Ishikawa (cell line): ENCODE data around the gene ENPP1.

Experiments
- CEBPB ChIP-seq: IDR thresholded peaks from 2 replicates; pipeline ENCODE4 v1.6.1; 2012
- CREB1 ChIP-seq: IDR thresholded peaks from 2 replicates; pipeline ENCODE4 v1.6.1; 2012; ENCODE audit warnings: low read depth
- EGR1 ChIP-seq: IDR thresholded peaks from 2 replicates; pipeline ENCODE4 v1.6.1; 2012
- EP300 ChIP-seq: IDR thresholded peaks from 2 replicates; pipeline ENCODE4 v1.6.1; 2012; ENCODE audit warnings: borderline replicate concordance
- FOXM1 ChIP-seq: IDR thresholded peaks from 2 replicates; pipeline ENCODE4 v1.6.1; 2012; ENCODE audit warnings: low read depth, borderline replicate concordance
- NFIC ChIP-seq: IDR thresholded peaks from 2 replicates; pipeline ENCODE4 v1.6.1; 2012
- RAD21 ChIP-seq: IDR thresholded peaks from 2 replicates; pipeline ENCODE4 v1.6.1; 2012; ENCODE audit warnings: low read depth
- TAF1 ChIP-seq: IDR thresholded peaks from 2 replicates; pipeline ENCODE4 v1.6.1; 2012; ENCODE audit warnings: low read depth, mild to moderate bottlenecking
- TCF12 ChIP-seq: IDR thresholded peaks from 2 replicates; pipeline ENCODE4 v1.6.1; 2012; ENCODE audit warnings: low read depth
- TEAD4 ChIP-seq: IDR thresholded peaks from 2 replicates; pipeline ENCODE4 v1.6.1; 2012
- YY1 ChIP-seq: IDR thresholded peaks from 2 replicates; pipeline ENCODE4 v1.6.1; 2012; ENCODE audit warnings: low read depth
- ZBTB7A ChIP-seq: IDR thresholded peaks from 2 replicates; pipeline ENCODE4 v1.6.1; 2012; ENCODE audit warnings: low read depth
- TF ChIP-seq, protein P1 (sequence below): IDR thresholded peaks from 2 replicates; pipeline ENCODE4 v1.6.1; 2012
- TF ChIP-seq, protein P2 (sequence below): IDR thresholded peaks from 2 replicates; pipeline ENCODE4 v1.6.1; 2012; ENCODE audit warnings: low read depth, mild to moderate bottlenecking
- TF ChIP-seq, protein P3 (sequence below): IDR thresholded peaks from 2 replicates; pipeline ENCODE4 v1.6.1; 2012

The ENPP1 gene

DNA sequence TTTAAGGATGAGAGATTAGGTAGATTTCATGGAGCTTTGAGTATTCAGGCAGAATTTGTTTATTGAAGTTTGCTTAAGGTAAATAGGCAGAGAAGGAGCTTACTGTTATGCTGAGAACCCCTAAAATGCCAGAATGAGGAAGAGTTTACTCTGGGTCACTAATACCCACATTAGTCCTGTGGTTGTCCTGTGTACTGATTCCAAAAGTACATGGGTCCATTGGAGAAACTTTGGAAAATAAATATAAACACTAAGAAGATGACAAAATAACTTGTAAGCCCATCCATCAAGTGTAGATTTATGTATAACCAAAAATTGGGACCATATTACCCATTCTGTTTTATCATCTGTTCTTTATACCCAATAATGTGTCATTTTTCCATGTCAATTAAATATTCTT lies 31.6 kb downstream of the ENPP1 start:
- no peak for TF ChIP-seq ZBTB7A
- no peak for TF ChIP-seq TCF12
- TF ChIP-seq RAD21 = no peak
- no peak for TF ChIP-seq NFIC
- no peak for TF ChIP-seq TEAD4
- no peak for TF ChIP-seq FOXM1
- no peak for TF ChIP-seq YY1
- no peak for TF ChIP-seq EP300
- no peak for TF ChIP-seq TAF1
- TF ChIP-seq EGR1 = no peak
- no peak for TF ChIP-seq CEBPB
- TF ChIP-seq CREB1 = no peak
- TF ChIP-seq, protein P1, sequence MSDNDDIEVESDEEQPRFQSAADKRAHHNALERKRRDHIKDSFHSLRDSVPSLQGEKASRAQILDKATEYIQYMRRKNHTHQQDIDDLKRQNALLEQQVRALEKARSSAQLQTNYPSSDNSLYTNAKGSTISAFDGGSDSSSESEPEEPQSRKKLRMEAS = no peak
- TF ChIP-seq, protein P2, sequence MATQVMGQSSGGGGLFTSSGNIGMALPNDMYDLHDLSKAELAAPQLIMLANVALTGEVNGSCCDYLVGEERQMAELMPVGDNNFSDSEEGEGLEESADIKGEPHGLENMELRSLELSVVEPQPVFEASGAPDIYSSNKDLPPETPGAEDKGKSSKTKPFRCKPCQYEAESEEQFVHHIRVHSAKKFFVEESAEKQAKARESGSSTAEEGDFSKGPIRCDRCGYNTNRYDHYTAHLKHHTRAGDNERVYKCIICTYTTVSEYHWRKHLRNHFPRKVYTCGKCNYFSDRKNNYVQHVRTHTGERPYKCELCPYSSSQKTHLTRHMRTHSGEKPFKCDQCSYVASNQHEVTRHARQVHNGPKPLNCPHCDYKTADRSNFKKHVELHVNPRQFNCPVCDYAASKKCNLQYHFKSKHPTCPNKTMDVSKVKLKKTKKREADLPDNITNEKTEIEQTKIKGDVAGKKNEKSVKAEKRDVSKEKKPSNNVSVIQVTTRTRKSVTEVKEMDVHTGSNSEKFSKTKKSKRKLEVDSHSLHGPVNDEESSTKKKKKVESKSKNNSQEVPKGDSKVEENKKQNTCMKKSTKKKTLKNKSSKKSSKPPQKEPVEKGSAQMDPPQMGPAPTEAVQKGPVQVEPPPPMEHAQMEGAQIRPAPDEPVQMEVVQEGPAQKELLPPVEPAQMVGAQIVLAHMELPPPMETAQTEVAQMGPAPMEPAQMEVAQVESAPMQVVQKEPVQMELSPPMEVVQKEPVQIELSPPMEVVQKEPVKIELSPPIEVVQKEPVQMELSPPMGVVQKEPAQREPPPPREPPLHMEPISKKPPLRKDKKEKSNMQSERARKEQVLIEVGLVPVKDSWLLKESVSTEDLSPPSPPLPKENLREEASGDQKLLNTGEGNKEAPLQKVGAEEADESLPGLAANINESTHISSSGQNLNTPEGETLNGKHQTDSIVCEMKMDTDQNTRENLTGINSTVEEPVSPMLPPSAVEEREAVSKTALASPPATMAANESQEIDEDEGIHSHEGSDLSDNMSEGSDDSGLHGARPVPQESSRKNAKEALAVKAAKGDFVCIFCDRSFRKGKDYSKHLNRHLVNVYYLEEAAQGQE = no peak

DNA sequence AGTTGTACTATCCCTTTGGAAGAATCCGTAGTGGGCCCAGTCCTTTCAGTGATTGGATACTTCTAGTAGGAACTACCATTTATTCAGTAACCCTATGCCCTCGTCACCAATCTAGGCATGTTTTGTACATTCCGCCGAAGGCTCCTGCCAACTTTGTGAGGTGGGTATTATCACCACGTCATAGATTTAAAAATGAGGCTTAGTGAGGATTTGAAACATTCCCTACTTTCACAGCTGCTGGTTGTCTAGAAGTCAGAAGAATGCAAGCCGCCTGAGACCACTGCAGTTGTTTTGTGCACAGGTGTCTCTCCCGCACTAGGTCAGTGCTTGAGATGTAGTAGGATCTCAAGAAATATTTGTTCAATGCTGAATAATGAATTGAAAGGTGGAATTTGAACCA lies 32.6 kb downstream of the ENPP1 start:
- no peak for TF ChIP-seq FOXM1
- no peak for TF ChIP-seq YY1
- TF ChIP-seq, protein P3, sequence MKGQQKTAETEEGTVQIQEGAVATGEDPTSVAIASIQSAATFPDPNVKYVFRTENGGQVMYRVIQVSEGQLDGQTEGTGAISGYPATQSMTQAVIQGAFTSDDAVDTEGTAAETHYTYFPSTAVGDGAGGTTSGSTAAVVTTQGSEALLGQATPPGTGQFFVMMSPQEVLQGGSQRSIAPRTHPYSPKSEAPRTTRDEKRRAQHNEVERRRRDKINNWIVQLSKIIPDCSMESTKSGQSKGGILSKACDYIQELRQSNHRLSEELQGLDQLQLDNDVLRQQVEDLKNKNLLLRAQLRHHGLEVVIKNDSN = no peak
- TF ChIP-seq ZBTB7A = no peak
- TF ChIP-seq TCF12 = no peak
- TF ChIP-seq NFIC = no peak

DNA sequence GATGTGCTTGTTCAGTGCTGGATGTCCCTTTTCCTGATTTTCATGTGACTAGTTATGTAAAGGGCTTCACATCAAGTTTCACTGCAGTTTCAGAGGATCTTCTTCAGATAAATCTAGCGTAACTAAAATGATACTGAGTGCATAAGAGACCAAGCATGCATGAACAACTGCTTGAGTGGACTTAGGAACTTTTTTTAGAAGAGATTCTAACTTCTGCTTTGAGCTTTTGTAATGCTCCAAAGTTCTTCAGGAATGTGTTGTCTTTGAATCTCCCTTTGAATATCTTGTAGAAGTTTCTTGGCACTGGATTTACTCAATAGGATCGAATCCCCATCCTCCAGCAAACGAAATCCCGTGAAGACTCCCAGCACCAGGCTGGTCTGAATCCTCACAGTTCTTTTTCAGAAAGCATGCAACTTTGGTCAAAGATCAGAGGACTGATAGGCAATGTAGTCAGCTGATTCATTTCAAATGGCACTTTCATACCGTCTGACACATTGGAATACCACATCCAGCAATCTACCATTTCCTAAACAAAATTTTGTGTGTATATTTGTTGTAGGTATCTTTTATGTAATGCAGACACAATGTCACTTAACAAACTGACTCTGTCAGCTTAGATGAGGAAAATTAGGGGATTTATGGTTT lies 33.2 kb downstream of the ENPP1 start:
- no peak for TF ChIP-seq ZBTB7A
- TF ChIP-seq YY1 = no peak
- no peak for TF ChIP-seq RAD21
- TF ChIP-seq TCF12 = no peak
- no peak for TF ChIP-seq CEBPB
- TF ChIP-seq, protein P2 = no peak
- TF ChIP-seq, protein P1 = no peak
- no peak for TF ChIP-seq EP300
- no peak for TF ChIP-seq FOXM1

DNA sequence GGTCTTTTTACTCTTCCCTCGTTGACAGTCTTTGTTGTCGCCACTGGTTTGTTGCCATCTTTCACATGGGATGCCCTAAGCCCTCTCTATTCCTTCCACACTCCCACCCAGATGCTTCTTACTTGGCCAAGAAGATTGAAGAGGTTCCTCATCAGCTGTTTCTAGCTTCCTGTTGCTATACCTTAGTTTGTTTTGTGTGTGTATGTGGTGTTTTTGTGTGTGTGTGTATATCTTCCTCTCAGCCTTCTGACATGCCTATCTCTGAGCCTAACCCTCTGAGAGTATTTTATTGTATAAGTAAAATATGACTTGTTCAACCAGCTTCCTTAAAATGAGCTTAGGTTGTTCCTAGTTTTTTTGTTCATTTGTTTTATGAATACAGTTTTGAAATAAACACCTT lies 35.9 kb downstream of the ENPP1 start:
- no peak for TF ChIP-seq FOXM1
- TF ChIP-seq, protein P3 = no peak
- TF ChIP-seq ZBTB7A = no peak
- no peak for TF ChIP-seq TAF1
- no peak for TF ChIP-seq NFIC
- TF ChIP-seq CREB1 = no peak
- TF ChIP-seq, protein P1 = no peak
- TF ChIP-seq TCF12 = no peak
- no peak for TF ChIP-seq EP300

DNA sequence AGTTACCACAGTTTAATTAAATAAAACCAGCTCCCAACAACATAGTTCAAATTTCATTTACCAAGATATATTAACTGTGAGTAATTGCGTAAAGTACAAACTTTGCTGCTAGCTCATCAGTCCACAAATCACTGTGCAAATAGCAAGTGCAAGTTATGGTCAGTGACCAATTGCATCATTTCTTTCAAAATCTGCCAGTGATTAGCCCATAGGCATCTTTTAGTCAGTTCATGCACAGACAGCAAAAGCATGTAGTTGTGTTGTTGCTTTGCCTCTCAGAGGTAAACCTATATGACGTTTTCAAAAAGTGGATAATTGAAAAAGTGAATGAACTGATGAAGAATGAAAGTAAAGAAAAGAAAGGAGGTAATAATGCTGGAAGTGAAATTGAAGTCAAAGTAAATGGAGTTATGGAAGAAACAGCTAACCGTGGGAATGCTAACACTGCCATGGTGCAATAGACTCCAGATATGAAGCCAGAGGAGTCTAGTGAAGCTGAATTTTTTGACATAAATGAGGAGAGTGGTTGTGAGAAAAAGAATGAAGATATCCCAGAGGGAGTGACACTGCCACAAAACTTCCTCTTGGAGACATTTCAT lies 36.5 kb downstream of the ENPP1 start:
- TF ChIP-seq TCF12 (no peak), FOXM1 (no peak), TAF1 (no peak), EGR1 (no peak), TEAD4 (no peak), CREB1 (no peak), EP300 (no peak), ZBTB7A (no peak), NFIC (no peak), YY1 (no peak), CEBPB (no peak), RAD21 (no peak)
- TF ChIP-seq, protein P1 = no peak
- TF ChIP-seq, protein P3 = no peak
- TF ChIP-seq, protein P2 = no peak
